HG02973 (cell line): ENCODE data around the gene HSF4.

Experiments
- ATAC-seq: cut with Tn5 transposase; IDR thresholded peaks from one replicate; pipeline ENCODE4 v1.9.1; 2021; ENCODE audit warnings: moderate library complexity; ENCODE audit not compliant: unreplicated experiment

Gene HSF4

DNA sequence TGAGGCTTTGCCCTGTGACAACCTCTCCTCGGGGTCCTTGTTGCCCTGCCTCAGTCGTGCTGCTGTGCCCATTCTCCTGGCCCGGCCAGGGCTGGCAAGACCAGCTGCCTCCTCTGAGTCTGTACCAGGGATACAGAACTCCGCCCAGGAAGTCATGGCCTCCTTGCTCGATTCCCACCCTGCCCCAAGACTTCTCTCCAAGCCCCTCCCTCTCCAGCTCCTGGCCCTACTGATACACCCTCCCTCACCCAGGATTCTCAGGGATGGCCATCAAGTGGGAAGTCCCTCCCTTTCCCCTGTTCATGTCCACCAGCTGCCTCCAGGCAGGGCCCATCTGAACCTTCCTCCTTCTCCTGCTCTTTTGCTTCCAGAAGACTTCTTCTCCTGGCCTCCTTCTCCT lies 51.2 kb downstream of the HSF4 start:
- no peak for ATAC-seq

DNA sequence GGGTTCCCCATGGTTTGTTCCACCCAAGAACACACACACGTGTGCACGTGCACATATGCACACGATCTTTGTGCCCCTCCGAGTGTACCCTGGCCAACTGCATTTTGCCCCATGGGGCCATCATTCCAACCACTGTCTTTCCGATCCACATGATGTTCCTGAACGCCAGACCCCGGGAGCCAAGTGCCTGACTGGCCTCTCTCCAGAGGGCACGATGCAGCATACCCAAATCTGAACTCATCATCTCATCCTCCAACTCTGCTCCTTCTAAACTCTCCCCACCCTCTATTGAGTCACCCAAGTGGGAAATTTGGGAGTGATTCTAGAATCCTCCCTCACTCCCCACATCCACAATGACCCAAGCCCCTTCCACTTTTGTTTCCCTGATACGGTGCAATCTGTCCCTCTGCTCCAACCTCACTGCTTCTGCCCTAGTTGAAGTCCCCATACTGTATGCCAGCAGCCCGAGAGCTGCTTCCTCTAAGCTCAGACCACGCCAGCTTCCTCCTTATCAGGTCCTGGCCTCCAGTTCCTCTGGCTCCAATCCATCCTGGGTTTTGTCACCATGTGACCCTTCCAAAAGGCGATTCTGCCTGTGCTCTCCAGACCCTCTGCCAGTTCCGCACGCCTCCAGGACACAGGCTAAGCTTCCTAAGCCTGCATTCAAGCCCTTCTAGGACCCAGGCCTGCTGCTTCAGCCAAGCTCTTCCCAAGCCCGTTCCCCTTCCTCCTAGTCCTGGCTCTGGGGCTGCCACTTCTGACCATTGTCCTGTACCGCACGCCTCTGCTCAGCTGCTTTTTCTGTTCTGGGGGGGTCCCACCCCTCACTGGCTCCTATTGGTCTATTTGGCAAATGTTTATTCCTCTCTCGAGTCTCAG lies 52.3 kb downstream of the HSF4 start:
- no peak for ATAC-seq
